Measurements from ENCODE around the gene MVB12A.

MVB12A gene

GRCh38 chr19:17405250-17406045, 14.4 kb upstream of the MVB12A start, which contains the start of gene BST2:
TSS of gene BST2 (minus strand) at chr19:17405630. CDS start at chr19:17405575, 55 bp downstream.
- no peak for DNase-seq

- no peak for DNase-seq
Observed at GRCh38 chr19:17406046-17406886, 13.6 kb upstream of the MVB12A start.

DNA sequence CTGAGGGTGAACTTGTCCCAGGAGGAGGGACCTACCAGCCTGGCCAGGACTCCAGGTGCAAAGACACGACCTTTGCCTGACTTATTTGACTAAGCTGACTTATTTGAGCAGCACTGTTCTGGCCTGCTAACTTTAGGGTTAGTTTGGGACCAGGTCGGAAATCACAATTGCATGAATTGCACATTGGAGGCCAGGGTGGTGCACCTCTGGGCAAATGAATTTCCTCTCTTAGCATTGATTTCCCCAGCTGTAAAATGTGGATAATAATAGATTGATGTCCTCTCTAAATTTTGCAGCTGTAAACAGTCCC, 13.0 kb upstream of the MVB12A start:
- no peak for DNase-seq

DNA sequence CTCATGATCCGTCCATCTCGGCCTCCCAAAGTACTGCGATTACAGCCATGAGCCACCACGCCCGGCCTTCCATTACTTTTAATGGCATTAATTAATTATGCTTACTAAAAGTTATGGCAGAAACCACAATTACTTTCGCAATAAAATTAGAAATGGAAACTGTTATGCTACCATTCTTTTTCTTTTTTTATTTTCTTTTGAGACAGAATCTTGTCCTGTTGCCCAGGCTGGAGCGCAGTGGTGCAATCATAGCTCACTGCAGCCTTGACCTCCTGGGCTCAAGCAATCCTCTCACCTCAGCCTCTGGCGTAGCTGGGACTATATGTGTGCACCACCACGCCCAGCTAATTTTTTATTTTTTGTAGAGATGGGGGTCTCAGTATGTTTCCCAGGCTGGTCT, 9.9 kb upstream of the MVB12A start:
- no peak for DNase-seq

DNA sequence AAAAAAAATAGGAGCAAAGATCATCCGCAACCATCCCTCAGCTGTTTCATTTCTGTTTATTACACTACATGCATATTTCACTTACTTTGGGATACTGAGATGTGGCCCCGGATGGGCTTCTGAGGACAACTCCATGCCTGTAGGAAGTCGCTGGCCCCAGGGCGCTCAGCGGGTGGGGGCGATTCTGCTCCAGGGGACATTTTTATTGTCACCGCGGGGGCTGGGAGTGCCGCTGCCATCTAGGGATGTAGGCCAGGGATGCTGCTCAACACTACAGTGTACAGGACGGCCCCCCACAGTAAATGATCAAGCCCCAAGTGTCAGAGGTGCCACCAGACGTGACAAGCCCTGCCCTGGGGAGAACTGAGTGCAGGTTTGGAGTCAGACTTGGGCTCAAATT, 8.0 kb upstream of the MVB12A start:
- no peak for DNase-seq

GRCh38 chr19:17414097-17414496, 5.8 kb upstream of the MVB12A start:
- DNase-seq = no peak

GRCh38 chr19:17415121-17415520, 4.7 kb upstream of the MVB12A start:
- no peak for DNase-seq

DNA sequence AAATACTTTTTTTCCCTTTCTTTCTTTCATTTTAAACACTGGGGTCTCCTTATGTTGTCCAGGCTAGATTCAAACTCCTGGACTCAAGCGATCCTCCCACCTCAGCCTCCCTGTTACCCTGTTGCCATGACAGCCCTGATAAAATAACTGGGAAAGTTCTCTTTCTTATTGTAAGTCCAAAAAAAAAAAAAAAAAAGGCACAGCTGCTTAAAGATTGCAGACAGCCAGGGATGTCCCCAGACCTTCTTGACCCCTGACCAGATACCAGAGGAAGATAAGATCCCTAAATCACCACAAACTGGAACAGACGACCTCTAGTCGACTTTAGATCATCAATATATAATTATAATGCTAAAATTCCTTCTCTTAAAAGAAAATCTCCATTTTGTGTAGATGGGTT, 1.1 kb upstream of the MVB12A start:
- no peak for DNase-seq

DNA sequence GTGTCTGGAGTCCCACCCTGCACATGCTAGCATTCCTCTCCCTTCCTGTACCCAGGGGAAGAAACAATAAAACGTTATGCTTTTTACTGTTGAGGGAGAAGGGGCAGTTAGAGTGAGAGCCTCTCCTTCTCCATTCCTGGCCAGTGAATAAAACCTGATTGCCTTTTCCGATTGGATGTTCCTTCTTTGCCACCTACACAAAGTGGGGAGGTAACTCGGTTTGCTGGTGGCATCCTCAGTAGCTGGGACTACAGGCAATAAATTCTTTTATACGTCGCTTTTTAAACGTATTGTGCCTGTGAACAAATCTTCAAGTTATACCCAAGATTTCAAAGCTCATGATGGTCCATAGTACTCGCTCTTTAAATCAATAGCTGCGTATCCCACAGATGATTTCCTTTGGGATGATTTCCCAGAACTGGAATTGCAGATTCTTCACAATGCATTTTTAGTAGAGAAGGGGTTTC, 660 bp upstream of the MVB12A start:
- no peak for DNase-seq

GRCh38 chr19:17420475-17420924, 653 bp downstream of the MVB12A start:
- DNase-seq = no peak

- DNase-seq = no peak
Observed at GRCh38 chr19:17421942-17422341, 2.1 kb downstream of the MVB12A start.

GRCh38 chr19:17423429-17424208, 3.8 kb downstream of the MVB12A start:
- no peak for DNase-seq

GRCh38 chr19:17424743-17425365, 5.0 kb downstream of the MVB12A start:
- no peak for DNase-seq

DNA sequence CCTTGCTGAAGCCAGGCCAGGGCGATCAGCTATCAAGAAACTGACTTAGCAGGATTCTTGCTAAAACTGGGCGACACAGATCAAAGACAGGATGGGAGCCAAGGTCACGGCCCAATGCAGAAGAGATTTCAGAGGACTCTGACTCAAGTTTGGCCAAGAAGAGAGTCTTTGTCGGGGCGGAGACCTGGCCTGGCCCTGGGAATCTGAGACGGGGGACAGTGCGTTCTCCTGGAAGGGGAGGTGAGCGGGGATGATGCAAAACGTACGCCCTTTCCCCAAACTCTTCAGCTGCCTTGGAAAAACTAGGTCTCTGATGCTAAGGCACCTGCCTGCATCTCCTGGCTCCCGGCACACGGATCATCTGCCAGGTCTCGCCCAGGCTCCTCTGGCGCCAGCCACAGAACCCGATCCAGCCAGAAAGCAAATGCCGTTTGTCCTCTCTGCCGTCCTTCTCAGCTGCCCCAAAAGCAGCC, 9.8 kb downstream of the MVB12A start:
- DNase-seq = no peak

DNA sequence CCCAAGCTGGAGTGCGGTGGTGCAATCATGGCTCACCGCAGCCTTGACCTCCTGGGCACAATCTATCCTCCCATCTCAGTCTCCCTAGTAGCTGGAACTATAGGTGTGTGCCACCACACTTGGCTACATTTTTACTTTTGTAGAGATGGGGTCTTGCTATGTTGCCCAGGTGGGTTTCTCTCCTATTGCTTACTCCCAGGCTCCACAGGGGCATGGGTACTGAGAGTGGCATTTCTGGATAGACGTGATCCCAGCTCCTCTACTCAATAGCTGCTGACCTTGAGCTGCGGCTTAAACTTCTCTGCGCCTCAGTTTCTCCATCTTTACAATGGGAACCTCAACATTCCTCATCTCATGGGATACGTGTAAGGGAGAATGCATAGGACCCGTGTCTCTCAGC, 11.6 kb downstream of the MVB12A start:
- DNase-seq = no peak

DNA sequence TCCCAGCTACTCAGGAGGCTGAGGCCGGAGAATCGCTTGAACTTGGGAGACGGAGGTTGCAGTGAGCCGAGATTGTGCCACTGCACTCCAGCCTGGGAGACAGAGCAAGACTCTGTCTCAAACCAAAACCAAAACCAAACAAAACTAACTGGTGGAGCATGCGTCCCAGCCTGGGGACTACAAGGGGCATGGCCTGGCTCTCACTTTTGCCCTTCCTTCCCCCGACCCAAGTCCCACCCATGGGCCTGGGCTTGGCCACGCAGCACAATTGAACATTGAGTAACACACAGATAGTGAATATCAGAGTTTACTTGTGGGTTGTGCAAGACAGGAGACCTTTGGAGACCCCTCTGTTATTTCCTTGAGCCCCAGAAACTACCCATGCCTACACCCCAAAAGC, 15.4 kb downstream of the MVB12A start:
- DNase-seq = no peak

GRCh38 chr19:17436094-17436873, 16.4 kb downstream of the MVB12A start:
- no peak for DNase-seq

- no peak for DNase-seq
Observed at GRCh38 chr19:17436874-17437267, 17.0 kb downstream of the MVB12A start.

GRCh38 chr19:17441241-17442021, 21.6 kb downstream of the MVB12A start:
- DNase-seq = no peak

DNA sequence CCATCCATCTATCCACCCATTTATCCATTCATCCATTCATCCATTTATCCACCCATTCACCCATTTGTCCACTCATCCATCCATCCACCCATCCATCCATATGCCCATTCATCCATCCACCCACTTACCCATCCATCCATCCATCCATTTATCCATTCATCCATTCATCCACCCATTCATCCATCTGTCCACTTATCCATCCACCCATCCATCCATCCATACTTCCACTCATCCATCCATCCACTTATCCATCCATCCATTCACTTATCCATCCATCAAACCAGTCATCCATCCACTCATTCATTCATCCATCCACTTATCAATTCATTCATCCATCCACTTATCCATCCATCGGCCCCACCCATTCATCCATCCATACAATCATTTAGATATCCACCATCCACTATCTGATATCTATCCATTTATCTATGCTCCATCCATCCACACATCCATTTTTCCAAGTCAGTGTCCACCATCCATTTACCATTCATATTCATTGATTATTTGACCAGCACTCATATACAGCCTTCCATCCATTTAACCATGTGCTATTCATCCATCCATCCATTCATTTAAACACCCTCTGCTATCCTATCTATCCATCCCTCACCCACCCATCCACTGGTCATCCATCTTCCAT, 25.8 kb downstream of the MVB12A start:
- no peak for DNase-seq
